ENCODE results near the gene TERC. TPM values are rescaled to one million over a fixed set of nuclear protein-coding genes. Genes with fewer than 3 reads are reported as not detected.

TERC gene
- total RNA-seq, 2 donors from 2014 or later = 18.6 TPM; not detected in 1

Other genes with a start within 250 kb of the TERC start
- not detected for gene MECOM, start 101.3 kb downstream of the TERC start, total RNA-seq
- gene ACTRT3, start 4.5 kb upstream of the TERC start, total RNA-seq = 1 to 10 TPM; 1.5 to 2.0 TPM
- gene MYNN, start 8.3 kb upstream of the TERC start, total RNA-seq = 10 to 100 TPM; 14.0 to 14.5 TPM
- not detected for gene LRRIQ4, start 47.8 kb upstream of the TERC start, total RNA-seq
- gene LRRC34, start 47.8 kb upstream of the TERC start, total RNA-seq = under 1 TPM; 0.38 to 0.50 TPM
- not detected for gene LRRC31, start 104.9 kb upstream of the TERC start, total RNA-seq
- not detected for gene SAMD7, start 146.5 kb upstream of the TERC start, total RNA-seq
- gene SEC62, start 201.7 kb upstream of the TERC start, total RNA-seq = 10 to 100 TPM; 51.2 to 68.9 TPM

All from natural killer cell treated with Interleukin-12 subunit alpha and Interleukin-12 subunit beta and Interleukin-15 and Interleukin-18, amount 100 ng/mL, for 72 hours (primary cell).